Stomach (tissue), 4 donors: ENCODE results near the gene NRG4.

Experiments used
- CTCF ChIP-seq, 7 experiments: fragments of 450-650 bp in 4 of 7; fragments of 200-600 bp in 3 of 7; sonication (generic) in 3 of 7; IDR thresholded peaks; one replicate each; pipeline ENCODE4 v1.5.1; 2016 to 2019; ENCODE audit warnings: antibody characterized with exemption in 7 of 7, control low read depth in 2 of 7, mild to moderate bottlenecking in 1 of 7
- POLR2A ChIP-seq, 4 donors: fragments of 450-650 bp; IDR thresholded peaks; one replicate each; pipeline ENCODE4 v1.6.1; 2016; ENCODE audit warnings: antibody characterized with exemption in 4 of 4, control low read depth in 2 of 4, mild to moderate bottlenecking in 1 of 4, moderate library complexity in 1 of 4

DNA sequence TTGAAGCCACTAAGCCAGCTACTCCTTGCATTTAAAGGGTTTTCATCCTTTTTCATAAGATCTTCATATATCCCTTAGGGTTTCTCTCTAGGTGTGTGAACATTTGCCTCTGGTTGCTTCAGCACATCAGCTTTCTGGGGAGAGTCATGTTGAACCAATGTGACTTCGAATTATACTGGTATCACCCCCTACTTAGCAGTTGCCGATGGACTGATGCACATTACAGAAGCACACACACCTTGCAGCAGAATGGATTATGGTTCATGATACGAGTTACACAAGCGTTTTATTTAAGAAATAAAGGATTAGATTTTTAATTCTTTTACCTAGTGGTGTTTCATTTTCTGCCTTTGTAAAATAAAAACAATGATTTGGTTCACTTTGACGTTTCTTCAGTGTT lies 69.0 kb downstream of the NRG4 start:
- TF ChIP-seq POLR2A (IDR thresholded peaks at IDR 0.05) (no peak), CTCF (IDR thresholded peaks at IDR 0.05) (no peak)
